ENCODE measurements around the gene ERP29.

Gene ERP29

GRCh38 chr12:112017041-112017440, 3.8 kb downstream of the ERP29 start:
- Histone ChIP-seq H3K79me2 (ENCODE audit: low read length) (peaks cover 76% of the 10 kb centered on the region), H2AFZ (ENCODE audit: low read length) (no peak overlapping the region), H3K4me2 (ENCODE audit: low read depth, low read length) (no peak overlapping the region), H3K36me3 (replicated peaks; ENCODE audit: insufficient read depth, low read length) (peaks cover 4% of the 10 kb centered on the region; the same call in 1 of the 2 replicates), H3K9ac (ENCODE audit: low read length) (no peak overlapping the region), H4K20me1 (ENCODE audit: insufficient read depth, low read length) (peaks cover 9% of the 10 kb centered on the region; the same call in 1 of the 2 replicates), H3K9me3 (replicated peaks; ENCODE audit: insufficient read depth, low read length) (no peaks in the 10 kb centered on the region), H3K27ac (ENCODE audit: low read length) (no peak overlapping the region), H3K9me2 (replicated peaks; ENCODE audit: insufficient read depth, low read length) (no peaks in the 10 kb centered on the region), H3F3A (ENCODE audit: insufficient read depth, low read length) (peaks cover 15% of the 10 kb centered on the region), H3K4me1 (ENCODE audit: low read length) (peaks cover 5% of the 10 kb centered on the region; the same call in 1 of the 2 replicates), H3K4me3 (ENCODE audit: low read length) (no peak overlapping the region), H3K27me3 (replicated peaks; ENCODE audit: insufficient read depth, low read length) (no peaks in the 10 kb centered on the region)
- DNase-seq = no peak
- TF ChIP-seq EZH2phosphoT487 (IDR thresholded peaks at IDR 0.05; ENCODE audit: low read length) (no peak), EZH2 (optimal IDR thresholded peaks at IDR 0.05; ENCODE audit: low read depth, low read length) (no peak)
- TF ChIP-seq, protein P1, sequence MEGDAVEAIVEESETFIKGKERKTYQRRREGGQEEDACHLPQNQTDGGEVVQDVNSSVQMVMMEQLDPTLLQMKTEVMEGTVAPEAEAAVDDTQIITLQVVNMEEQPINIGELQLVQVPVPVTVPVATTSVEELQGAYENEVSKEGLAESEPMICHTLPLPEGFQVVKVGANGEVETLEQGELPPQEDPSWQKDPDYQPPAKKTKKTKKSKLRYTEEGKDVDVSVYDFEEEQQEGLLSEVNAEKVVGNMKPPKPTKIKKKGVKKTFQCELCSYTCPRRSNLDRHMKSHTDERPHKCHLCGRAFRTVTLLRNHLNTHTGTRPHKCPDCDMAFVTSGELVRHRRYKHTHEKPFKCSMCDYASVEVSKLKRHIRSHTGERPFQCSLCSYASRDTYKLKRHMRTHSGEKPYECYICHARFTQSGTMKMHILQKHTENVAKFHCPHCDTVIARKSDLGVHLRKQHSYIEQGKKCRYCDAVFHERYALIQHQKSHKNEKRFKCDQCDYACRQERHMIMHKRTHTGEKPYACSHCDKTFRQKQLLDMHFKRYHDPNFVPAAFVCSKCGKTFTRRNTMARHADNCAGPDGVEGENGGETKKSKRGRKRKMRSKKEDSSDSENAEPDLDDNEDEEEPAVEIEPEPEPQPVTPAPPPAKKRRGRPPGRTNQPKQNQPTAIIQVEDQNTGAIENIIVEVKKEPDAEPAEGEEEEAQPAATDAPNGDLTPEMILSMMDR (IDR thresholded peaks at IDR 0.05; ENCODE audit: low read length) = no peak

GRCh38 chr12:112018571-112019237, 5.5 kb downstream of the ERP29 start:
- Histone ChIP-seq H3K9me3 (replicated peaks; ENCODE audit: insufficient read depth, low read length) (no peaks in the 10 kb centered on the region), H3K9ac (ENCODE audit: low read length) (no peak overlapping the region), H3K79me2 (ENCODE audit: low read length) (peaks cover 80% of the 10 kb centered on the region), H3F3A (ENCODE audit: insufficient read depth, low read length) (peaks cover 10% of the 10 kb centered on the region), H4K20me1 (ENCODE audit: insufficient read depth, low read length) (peaks cover 9% of the 10 kb centered on the region; the same call in 1 of the 2 replicates), H3K27me3 (replicated peaks; ENCODE audit: insufficient read depth, low read length) (no peaks in the 10 kb centered on the region), H3K4me1 (ENCODE audit: low read length) (peaks cover 4% of the 10 kb centered on the region; the same call in 1 of the 2 replicates), H3K4me3 (ENCODE audit: low read length) (no peak overlapping the region), H3K36me3 (replicated peaks; ENCODE audit: insufficient read depth, low read length) (peaks cover 4% of the 10 kb centered on the region; the same call in 1 of the 2 replicates), H3K27ac (ENCODE audit: low read length) (no peak overlapping the region), H3K4me2 (ENCODE audit: low read depth, low read length) (no peak overlapping the region), H2AFZ (ENCODE audit: low read length) (no peak overlapping the region), H3K9me2 (replicated peaks; ENCODE audit: insufficient read depth, low read length) (no peaks in the 10 kb centered on the region)
- DNase-seq = no peak
- TF ChIP-seq EZH2 (optimal IDR thresholded peaks at IDR 0.05; ENCODE audit: low read depth, low read length) (no peak), EZH2phosphoT487 (IDR thresholded peaks at IDR 0.05; ENCODE audit: low read length) (no peak)
- TF ChIP-seq, protein P1 (IDR thresholded peaks at IDR 0.05; ENCODE audit: low read length) = no peak

DNA sequence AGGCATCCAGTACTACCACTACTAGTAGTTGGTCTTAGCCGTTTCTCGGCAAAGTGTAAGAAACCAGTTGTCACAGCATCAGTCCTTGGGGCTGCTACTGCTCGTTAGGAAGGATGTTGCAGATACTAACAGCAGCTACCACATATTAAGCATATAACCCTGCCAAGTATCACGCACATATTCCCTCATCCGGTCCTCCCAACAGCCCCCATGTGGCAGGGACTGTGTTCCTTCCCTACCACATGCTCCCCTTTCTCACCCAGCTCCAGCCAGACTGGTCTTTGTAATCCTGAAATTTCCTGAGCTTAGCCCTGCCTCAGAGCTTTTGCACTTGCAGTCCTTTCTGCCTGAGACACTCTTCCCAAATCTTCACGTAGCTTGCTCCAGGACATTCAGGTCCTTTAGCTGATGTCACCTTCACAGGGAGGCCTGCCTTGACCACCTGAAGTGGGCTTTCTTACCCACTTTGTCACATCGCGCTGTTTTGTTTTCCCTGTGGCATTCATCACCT, 7.8 kb downstream of the ERP29 start:
- H3K9ac ChIP-seq (ENCODE audit: low read length) = no peak overlapping the region
- no peak for TF ChIP-seq EZH2 (optimal IDR thresholded peaks at IDR 0.05; ENCODE audit: low read depth, low read length)
- no peak for TF ChIP-seq EZH2phosphoT487 (IDR thresholded peaks at IDR 0.05; ENCODE audit: low read length)
- TF ChIP-seq, protein P1 (IDR thresholded peaks at IDR 0.05; ENCODE audit: low read length) = no peak
- peaks cover under 1% of the 10 kb centered on the region; the same call in 1 of the 2 replicates for H3K36me3 ChIP-seq (replicated peaks; ENCODE audit: insufficient read depth, low read length)
- H3K4me3 ChIP-seq (ENCODE audit: low read length) = no peak overlapping the region
- H2AFZ ChIP-seq (ENCODE audit: low read length) = no peak overlapping the region
- H3K27ac ChIP-seq (ENCODE audit: low read length) = no peak overlapping the region
- no peak for DNase-seq
- no peaks in the 10 kb centered on the region for H3K9me2 ChIP-seq (replicated peaks; ENCODE audit: insufficient read depth, low read length)
- peaks cover 67% of the 10 kb centered on the region for H3K79me2 ChIP-seq (ENCODE audit: low read length)
- peaks cover 9% of the 10 kb centered on the region; the same call in 1 of the 2 replicates for H4K20me1 ChIP-seq (ENCODE audit: insufficient read depth, low read length)
- no peak overlapping the region for H3K4me2 ChIP-seq (ENCODE audit: low read depth, low read length)
- H3K27me3 ChIP-seq (replicated peaks; ENCODE audit: insufficient read depth, low read length) = no peaks in the 10 kb centered on the region
- no peaks in the 10 kb centered on the region for H3F3A ChIP-seq (ENCODE audit: insufficient read depth, low read length)
- H3K4me1 ChIP-seq (ENCODE audit: low read length) = 0 out of 2 replicates have a peak, but pooled peaks cover 1% of the 10 kb centered on the region
- no peaks in the 10 kb centered on the region for H3K9me3 ChIP-seq (replicated peaks; ENCODE audit: insufficient read depth, low read length)

All from MM.1S (cell line).